NT2/D1 (cell line): ENCODE data around the gene XPR1.

Source experiments
- SUZ12 ChIP-seq: IDR thresholded peaks from 2 replicates; pipeline ENCODE4 v1.6.1; 2011; ENCODE audit not compliant: insufficient read length, insufficient read depth; ENCODE audit errors: extremely low read depth
- YY1 ChIP-seq: IDR thresholded peaks from 2 replicates; pipeline ENCODE4 v1.6.1; 2011; ENCODE audit not compliant: insufficient read length, insufficient read depth

- no peak for TF ChIP-seq YY1
- TF ChIP-seq SUZ12, result no peak
These were observed 47.0 kb upstream of the XPR1 start for GRCh38 chr1:180584869-180585268.
